H9 (cell line): ENCODE data around the gene FSTL4. TPM values are rescaled to one million over a fixed set of nuclear protein-coding genes. Genes with fewer than 3 reads are reported as not detected.

Source experiments
- DNase-seq: peaks from one replicate; pipeline ENCODE4 v3.0.0-alpha.2; 2017
- H2AFZ ChIP-seq: one replicate; pipeline ENCODE4 v1.6.1; 2013; ENCODE audit warnings: mild to moderate bottlenecking, low read length, control low read depth, moderate library complexity
- H2AK5ac ChIP-seq: 2 replicates; pipeline ENCODE4 v1.6.1; 2013; ENCODE audit warnings: low read length, control low read depth, mixed read lengths; ENCODE audit not compliant: insufficient read length
- H2BK120ac ChIP-seq: one replicate; pipeline ENCODE4 v1.6.1; 2013; ENCODE audit warnings: low read depth, mild to moderate bottlenecking, low read length, control low read depth, inconsistent platforms; ENCODE audit not compliant: poor library complexity, severe bottlenecking
- H2BK12ac ChIP-seq: 2 replicates; pipeline ENCODE4 v1.6.1; 2013; ENCODE audit warnings: low read length, control low read depth, mixed read lengths, low read depth; ENCODE audit not compliant: insufficient read length
- H2BK15ac ChIP-seq: 2 replicates; pipeline ENCODE4 v1.6.1; 2013; ENCODE audit warnings: low read depth, low read length, control low read depth
- H2BK20ac ChIP-seq: one replicate; pipeline ENCODE4 v1.6.1; 2013; ENCODE audit warnings: low read depth, mild to moderate bottlenecking, low read length, control low read depth, inconsistent platforms; ENCODE audit not compliant: poor library complexity, severe bottlenecking
- H2BK5ac ChIP-seq: 2 replicates; pipeline ENCODE4 v1.6.1; 2013; ENCODE audit warnings: low read length, control low read depth, mixed read lengths; ENCODE audit not compliant: insufficient read length
- H3K14ac ChIP-seq: 2 replicates; pipeline ENCODE4 v1.6.1; 2013; ENCODE audit warnings: low read length, control low read depth; ENCODE audit not compliant: insufficient read depth
- H3K18ac ChIP-seq: 2 replicates; pipeline ENCODE4 v1.6.1; 2013; ENCODE audit warnings: low read depth, mild to moderate bottlenecking, mixed read lengths, low read length, control low read depth; ENCODE audit not compliant: insufficient read length
- H3K23ac ChIP-seq: 2 replicates; pipeline ENCODE4 v1.6.1; 2013; ENCODE audit warnings: low read length, control low read depth, mixed read lengths, low read depth; ENCODE audit not compliant: insufficient read length
- H3K23me2 ChIP-seq: 2 replicates; pipeline ENCODE4 v1.6.1; 2013; ENCODE audit warnings: low read depth, mild to moderate bottlenecking, mixed read lengths, low read length, control low read depth; ENCODE audit not compliant: insufficient read length, poor library complexity, severe bottlenecking
- H3K27ac ChIP-seq: 2 replicates; pipeline ENCODE4 v1.5.1; 2013; ENCODE audit warnings: low read length, control low read depth, mixed read lengths, low read depth; ENCODE audit not compliant: insufficient read length
- H3K27me3 ChIP-seq: 2 replicates; pipeline ENCODE4 v1.6.1; 2013; ENCODE audit warnings: low read length, control low read depth, inconsistent platforms; ENCODE audit not compliant: insufficient read depth
- H3K4ac ChIP-seq: 2 replicates; pipeline ENCODE4 v1.6.1; 2013; ENCODE audit warnings: low read depth, mild to moderate bottlenecking, control low read depth, inconsistent platforms, low read length, moderate library complexity
- H3K4me1 ChIP-seq: 2 replicates; pipeline ENCODE4 v1.6.1; 2013; ENCODE audit warnings: low read length, control low read depth, inconsistent platforms; ENCODE audit not compliant: insufficient read depth
- H3K4me2 ChIP-seq: 2 replicates; pipeline ENCODE4 v1.6.1; 2013; ENCODE audit warnings: low read length, control low read depth, mixed read lengths; ENCODE audit not compliant: insufficient read length, insufficient read depth
- H3K56ac ChIP-seq: 2 replicates; pipeline ENCODE4 v1.6.1; 2013; ENCODE audit warnings: low read depth, mild to moderate bottlenecking, mixed read lengths, low read length, control low read depth; ENCODE audit not compliant: insufficient read length
- H3K79me1 ChIP-seq: 2 replicates; pipeline ENCODE4 v1.6.1; 2013; ENCODE audit warnings: low read depth, mild to moderate bottlenecking, moderate library complexity, low read length, control low read depth, inconsistent platforms; ENCODE audit not compliant: insufficient read depth, poor library complexity, severe bottlenecking
- H3K79me2 ChIP-seq: 2 replicates; pipeline ENCODE4 v1.6.1; 2013; ENCODE audit warnings: low read length, control low read depth, inconsistent platforms; ENCODE audit not compliant: insufficient read depth
- H3K9ac ChIP-seq: 2 replicates; pipeline ENCODE4 v1.6.1; 2013; ENCODE audit warnings: low read length, control low read depth, mixed read lengths; ENCODE audit not compliant: insufficient read length; ENCODE audit errors: extremely low read depth
- H3K9me3 ChIP-seq: one replicate; pipeline ENCODE4 v1.6.1; 2013; ENCODE audit warnings: low read depth, low read length, inconsistent platforms; ENCODE audit not compliant: control insufficient read depth
- H3T11ph ChIP-seq: one replicate; pipeline ENCODE4 v1.6.1; 2013; ENCODE audit warnings: mild to moderate bottlenecking, low read length, control low read depth, inconsistent platforms
- H4K20me1 ChIP-seq: one replicate; pipeline ENCODE4 v1.6.1; 2013; ENCODE audit not compliant: control insufficient read depth, insufficient read length, insufficient read depth
- H4K5ac ChIP-seq: 2 replicates; pipeline ENCODE4 v1.6.1; 2013; ENCODE audit warnings: low read depth, mild to moderate bottlenecking, mixed read lengths, low read length, control low read depth; ENCODE audit not compliant: insufficient read length
- H4K8ac ChIP-seq: replicated peaks from 2 replicates; pipeline ENCODE4 v1.6.1; 2013; ENCODE audit warnings: low read length, control low read depth, mixed read lengths, low read depth; ENCODE audit not compliant: insufficient read length
- H4K91ac ChIP-seq: 2 replicates; pipeline ENCODE4 v1.6.1; 2013; ENCODE audit warnings: low read depth, mild to moderate bottlenecking, moderate library complexity, mixed read lengths, low read length, control low read depth; ENCODE audit not compliant: insufficient read length
- H3K27ac Mint-ChIP-seq, 3 experiments: 2 replicates in 2 of 3; 3 replicates in 1 of 3; pipeline ENCODE4 v1.8.0; 2020 to 2021; ENCODE audit warnings: mixed read lengths in 3 of 3, mild to moderate bottlenecking in 1 of 3, moderate library complexity in 1 of 3
- H3K27me3 Mint-ChIP-seq: 2 replicates; pipeline ENCODE4 v1.8.0; 2021; ENCODE audit warnings: low read depth, mild to moderate bottlenecking, moderate library complexity, mixed read lengths
- H3K36me3 Mint-ChIP-seq, 3 experiments: 2 replicates in 2 of 3; 3 replicates in 1 of 3; pipeline ENCODE4 v1.8.0; 2020 to 2021; ENCODE audit warnings: low read depth in 3 of 3, mixed read lengths in 3 of 3; ENCODE audit not compliant: insufficient read depth in 1 of 3
- H3K4me1 Mint-ChIP-seq, 2 experiments: 2 replicates each; pipeline ENCODE4 v1.8.0; 2020; ENCODE audit warnings: mixed read lengths in 2 of 2
- H3K4me3 Mint-ChIP-seq, 2 experiments: 2 replicates in 1 of 2; 3 replicates in 1 of 2; pipeline ENCODE4 v1.8.0; 2020 to 2021; ENCODE audit warnings: mild to moderate bottlenecking in 2 of 2, mixed read lengths in 2 of 2, moderate library complexity in 1 of 2
- H3K9me3 Mint-ChIP-seq, 2 experiments: 2 replicates in 1 of 2; 3 replicates in 1 of 2; pipeline ENCODE4 v1.8.0; 2020; ENCODE audit warnings: mild to moderate bottlenecking in 2 of 2, mixed read lengths in 2 of 2, moderate library complexity in 1 of 2
- WGBS: extraction: QIAGEN DNeasy Blood & Tissue Kit; methylation state at CpG from one replicate; pipeline ENCODE4 v1.1.7; 2013; ENCODE audit warnings: missing lambda C conversion rate, low lambda C conversion rate, mixed read lengths; ENCODE audit not compliant: insufficient read length; ENCODE audit errors: extremely low coverage; 5-methylcytosine and 5-hydroxymethylcytosine counted together
- total RNA-seq: library from RNA; stranded (reverse); gene quantifications from 2 replicates; pipeline ENCODE4 v1.2.1, GENCODE V29; 2021
- TF ChIP-seq, protein P1 (sequence below): fragments of 200-600 bp; sonication (generic); conservative IDR thresholded peaks from 3 replicates; pipeline ENCODE4 v1.8.0; 2021; ENCODE audit warnings: antibody characterized with exemption, mild to moderate bottlenecking

FSTL4 gene
- total RNA-seq, 1 experiment from 2014 or later: 5.7 TPM

DNA sequence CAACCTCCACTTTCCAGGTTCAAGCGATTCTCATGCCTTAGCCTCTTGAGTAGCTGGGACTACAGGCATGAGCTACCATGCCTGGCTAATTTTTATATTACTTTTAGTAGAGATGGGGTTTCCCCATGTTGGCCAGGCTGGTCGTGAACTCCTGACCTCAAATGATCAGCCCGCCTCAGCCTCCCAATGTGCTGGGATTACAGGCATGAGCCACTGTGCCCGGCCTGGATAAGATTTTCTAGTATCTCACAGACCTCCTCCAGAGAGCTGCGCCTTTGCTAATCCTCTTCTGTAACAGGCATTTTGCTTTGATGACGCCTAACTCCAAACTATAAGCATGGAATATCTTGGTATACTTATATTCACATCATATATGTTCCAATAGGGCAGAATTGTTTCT, 99.4 kb downstream of the FSTL4 start:
- Histone ChIP-seq H3K18ac (no peak overlapping the region), H3K27me3 (no peaks in the 10 kb centered on the region), H3K9me3 (no peaks in the 10 kb centered on the region), H2AK5ac (no peak overlapping the region), H4K20me1 (no peaks in the 10 kb centered on the region), H3K27ac (no peak overlapping the region), H2BK5ac (no peak overlapping the region), H3K4me2 (no peak overlapping the region), H4K5ac (no peak overlapping the region), H3K9ac (no peak overlapping the region), H2BK15ac (no peak overlapping the region), H2AFZ (no peak overlapping the region), H2BK120ac (no peak overlapping the region), H3K23ac (no peak overlapping the region), H2BK20ac (no peak overlapping the region), H4K8ac (no peak overlapping the region), H2BK12ac (no peak overlapping the region), H3K4ac (no peak overlapping the region), H3K23me2 (no peaks in the 10 kb centered on the region), H3K79me2 (no peaks in the 10 kb centered on the region), H3K14ac (no peak overlapping the region), H3K79me1 (no peaks in the 10 kb centered on the region), H3K56ac (no peak overlapping the region), H4K91ac (no peak overlapping the region), H3K4me1 (no peaks in the 10 kb centered on the region), H3T11ph (no peak overlapping the region)
- DNase-seq: no peak
- Mint-ChIP-seq H3K27me3 (peaks cover 5% of the 10 kb centered on the region; the same call in 1 of the 2 replicates), H3K27ac (no peak overlapping the region), H3K4me1 (peaks cover 4 to 8% of the 10 kb centered on the region in 2 experiments; a peak in 3 of 4 replicates), H3K36me3 (peaks cover 0 to 5% (median 0%) of the 10 kb centered on the region in 3 experiments; a peak in 2 of 7 replicates), H3K4me3 (no peak overlapping the region), H3K9me3 (no peaks in the 10 kb centered on the region; a peak in 1 of 5 replicates)
- WGBS: no CpG with 5 or more reads among the region's 6 CpGs
- TF ChIP-seq, protein P1, sequence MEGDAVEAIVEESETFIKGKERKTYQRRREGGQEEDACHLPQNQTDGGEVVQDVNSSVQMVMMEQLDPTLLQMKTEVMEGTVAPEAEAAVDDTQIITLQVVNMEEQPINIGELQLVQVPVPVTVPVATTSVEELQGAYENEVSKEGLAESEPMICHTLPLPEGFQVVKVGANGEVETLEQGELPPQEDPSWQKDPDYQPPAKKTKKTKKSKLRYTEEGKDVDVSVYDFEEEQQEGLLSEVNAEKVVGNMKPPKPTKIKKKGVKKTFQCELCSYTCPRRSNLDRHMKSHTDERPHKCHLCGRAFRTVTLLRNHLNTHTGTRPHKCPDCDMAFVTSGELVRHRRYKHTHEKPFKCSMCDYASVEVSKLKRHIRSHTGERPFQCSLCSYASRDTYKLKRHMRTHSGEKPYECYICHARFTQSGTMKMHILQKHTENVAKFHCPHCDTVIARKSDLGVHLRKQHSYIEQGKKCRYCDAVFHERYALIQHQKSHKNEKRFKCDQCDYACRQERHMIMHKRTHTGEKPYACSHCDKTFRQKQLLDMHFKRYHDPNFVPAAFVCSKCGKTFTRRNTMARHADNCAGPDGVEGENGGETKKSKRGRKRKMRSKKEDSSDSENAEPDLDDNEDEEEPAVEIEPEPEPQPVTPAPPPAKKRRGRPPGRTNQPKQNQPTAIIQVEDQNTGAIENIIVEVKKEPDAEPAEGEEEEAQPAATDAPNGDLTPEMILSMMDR: no peak
